PC-3 (cell line): ENCODE measurements around the gene B3GALT2. TPM values are rescaled to one million over a fixed set of nuclear protein-coding genes. Genes with fewer than 3 reads are reported as not detected.

Experiments used
- microRNA-seq: library from miRNA; unstranded; fragments of <30 nt; microRNA quantifications from one replicate; pipeline ENCODE4 v1.1.0, GENCODE V29; 2020; ENCODE audit not compliant: unreplicated experiment
- total RNA-seq: library from RNA; depleted of rRNA; stranded (reverse); fragments of >200 nt; gene quantifications from 2 replicates; pipeline ENCODE4 v1.2.3, GENCODE V29; 2014; rRNA removed

The B3GALT2 gene
- total RNA-seq, 1 experiment from 2014 or later: not detected

Small RNA genes within 50 kb of the gene (microRNA-seq; reads per million reads assigned to microRNA genes)
- gene MIR1278: not detected

Other genes starting within 250 kb of the B3GALT2 start
- gene UCHL5, start 127.3 kb downstream of the B3GALT2 start, total RNA-seq: 31.3 and 32.3 TPM in 2 replicates
- gene RO60, start 127.0 kb downstream of the B3GALT2 start, total RNA-seq: 37.9 and 45.4 TPM in 2 replicates
- 16.5 and 18.6 TPM in 2 replicates for gene GLRX2, start 81.2 kb downstream of the B3GALT2 start, total RNA-seq
- gene CDC73, start 64.6 kb downstream of the B3GALT2 start, total RNA-seq: 10.0 and 13.4 TPM in 2 replicates